NOMO-1 treated with DMSO at 0.1 percent for 48 hours (cell line): Measurements from ENCODE around the gene SMIM22.

Experiments used
- DNase-seq: peaks from one replicate; lab custom pipeline; 2025; ENCODE audit not compliant: unreplicated experiment; lab: John Stamatoyannopoulos, UW

The SMIM22 gene

GRCh38 chr16:4795181-4795827, at the start of gene SMIM22:
Gene SMIM22, plus strand, starts transcription at chr16:4795369. Its CDS starts 366 bp downstream, at chr16:4795735.
- DNase-seq = no peak

- no peak for DNase-seq
Observed at GRCh38 chr16:4746215-4746614, 49.0 kb upstream of the SMIM22 start.

DNA sequence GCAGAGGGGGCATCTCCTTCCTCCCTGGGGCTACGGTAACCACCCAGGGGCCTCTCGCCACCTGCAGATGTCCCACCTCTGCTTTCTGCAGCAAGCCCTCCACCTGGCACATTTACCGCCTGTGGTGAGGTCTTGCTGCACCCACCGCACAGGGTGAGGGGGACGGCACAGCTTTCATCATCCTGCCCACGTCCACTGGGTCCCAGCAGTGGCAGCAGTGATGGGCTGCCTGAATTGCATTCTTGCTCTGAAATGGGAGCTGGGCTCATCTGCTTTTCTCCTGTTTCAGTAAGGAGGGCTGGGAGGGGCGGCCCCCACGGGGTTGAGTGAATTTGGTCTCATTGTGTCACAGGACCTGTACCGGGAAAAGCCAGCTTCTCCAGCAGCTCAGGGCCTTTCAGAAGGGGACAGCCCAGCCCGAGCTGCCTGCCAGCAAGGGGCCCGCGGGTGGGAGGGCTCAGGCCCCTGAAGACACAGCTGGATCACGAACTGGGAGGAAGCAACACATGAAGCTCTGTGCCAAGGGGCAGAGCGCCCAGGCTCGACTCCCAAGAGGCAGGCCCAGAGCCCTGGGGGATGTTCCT, 48.1 kb upstream of the SMIM22 start:
- no peak for DNase-seq

DNA sequence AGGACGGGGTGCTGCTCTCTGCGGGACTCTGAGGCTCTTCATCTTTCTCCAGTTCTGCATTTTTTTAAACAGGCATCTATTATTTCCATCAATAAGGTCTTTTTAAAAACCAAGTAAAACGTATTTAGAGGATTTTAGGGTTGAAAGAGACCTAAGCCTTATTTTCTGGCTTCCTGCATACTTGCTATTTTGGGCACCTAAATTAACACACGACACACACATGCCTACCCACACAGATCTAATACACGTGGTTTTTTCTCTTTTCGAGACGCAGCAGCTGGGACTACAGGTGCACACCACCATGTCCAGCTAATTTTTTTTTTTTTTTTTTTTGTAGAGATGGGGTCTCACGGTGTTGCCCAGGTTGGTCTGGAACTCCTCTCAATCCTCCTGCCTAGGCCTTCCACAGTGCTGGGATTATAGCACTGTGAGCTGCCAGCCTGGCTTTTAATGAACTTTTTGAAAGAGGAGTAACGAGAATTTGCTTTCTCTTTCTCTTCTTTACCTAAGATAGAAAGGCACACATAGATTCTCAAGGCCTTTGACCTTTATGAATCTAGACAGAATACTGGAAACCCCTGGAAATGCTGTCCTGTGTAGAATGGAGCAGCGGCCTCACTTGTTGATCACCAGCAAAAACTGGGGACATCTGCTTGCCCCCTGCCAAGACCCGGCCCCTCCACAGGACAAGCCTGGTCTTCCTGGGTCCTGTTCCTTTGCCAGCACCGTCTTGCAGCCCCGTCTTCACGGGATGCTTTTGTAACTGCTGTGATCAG, 47.1 kb upstream of the SMIM22 start:
- DNase-seq = no peak

DNA sequence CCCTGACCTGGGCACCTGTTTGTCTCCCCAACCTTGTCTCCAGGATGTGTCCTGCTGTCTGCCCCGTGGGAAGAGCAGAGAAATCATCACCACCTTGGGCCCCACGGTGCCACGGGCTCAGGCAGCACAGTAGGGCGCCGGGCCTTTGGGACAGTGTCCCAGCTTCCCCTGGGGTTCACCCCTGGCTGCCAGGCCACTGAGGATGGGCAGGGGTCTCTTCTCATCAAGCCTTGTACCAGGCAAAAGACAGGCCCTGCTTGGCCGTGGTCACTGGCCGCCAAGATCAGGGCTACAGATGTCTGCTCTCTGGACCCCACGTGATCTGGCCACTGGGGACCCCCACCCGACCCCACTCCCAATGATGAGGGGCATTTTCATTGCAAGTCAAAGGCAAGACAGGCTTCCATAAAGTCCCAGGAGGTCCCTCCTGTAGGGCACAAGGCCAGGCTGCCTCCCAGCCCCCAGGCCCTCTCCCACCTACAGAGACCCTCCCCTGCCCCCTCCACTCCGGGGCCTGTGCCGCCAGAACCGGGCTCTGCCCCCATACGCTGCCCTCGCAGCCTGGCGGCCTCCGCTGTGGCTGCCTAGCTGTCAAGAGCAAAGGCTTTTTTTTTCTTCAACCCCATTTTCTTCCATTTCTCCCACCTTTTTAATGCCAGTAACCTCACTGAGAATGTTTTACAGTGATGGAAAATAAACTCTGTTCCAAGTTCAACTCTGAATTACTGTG, 46.3 kb upstream of the SMIM22 start:
- no peak for DNase-seq

DNA sequence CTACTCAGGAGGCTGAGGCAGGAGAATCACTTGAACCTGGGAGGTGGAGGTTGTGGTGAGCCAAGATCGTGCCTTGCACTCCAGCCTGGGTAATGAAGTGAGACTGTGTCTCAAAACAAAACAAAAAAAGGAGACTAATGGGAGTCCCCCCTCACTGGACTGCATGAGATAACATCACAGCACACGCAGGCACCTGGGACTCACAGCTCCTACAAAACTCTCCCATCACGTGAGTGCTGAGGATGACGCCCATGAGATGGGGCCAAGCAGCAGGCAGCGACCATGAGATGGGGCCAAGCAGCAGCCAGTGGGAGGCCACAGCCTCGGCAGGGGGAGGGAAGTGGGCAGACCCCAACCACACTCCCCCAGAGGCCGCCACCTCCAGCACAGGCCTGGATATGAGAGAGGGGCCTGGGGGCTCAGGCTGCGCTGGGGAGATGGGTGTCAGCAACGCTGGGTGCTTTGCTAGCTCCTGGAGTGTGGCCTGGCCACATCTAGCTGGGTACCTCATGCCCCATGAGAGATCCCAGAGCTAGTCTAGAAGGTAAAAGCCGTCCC, 45.4 kb upstream of the SMIM22 start:
- DNase-seq = no peak

GRCh38 chr16:4750896-4751295, 44.3 kb upstream of the SMIM22 start:
- DNase-seq = no peak

DNA sequence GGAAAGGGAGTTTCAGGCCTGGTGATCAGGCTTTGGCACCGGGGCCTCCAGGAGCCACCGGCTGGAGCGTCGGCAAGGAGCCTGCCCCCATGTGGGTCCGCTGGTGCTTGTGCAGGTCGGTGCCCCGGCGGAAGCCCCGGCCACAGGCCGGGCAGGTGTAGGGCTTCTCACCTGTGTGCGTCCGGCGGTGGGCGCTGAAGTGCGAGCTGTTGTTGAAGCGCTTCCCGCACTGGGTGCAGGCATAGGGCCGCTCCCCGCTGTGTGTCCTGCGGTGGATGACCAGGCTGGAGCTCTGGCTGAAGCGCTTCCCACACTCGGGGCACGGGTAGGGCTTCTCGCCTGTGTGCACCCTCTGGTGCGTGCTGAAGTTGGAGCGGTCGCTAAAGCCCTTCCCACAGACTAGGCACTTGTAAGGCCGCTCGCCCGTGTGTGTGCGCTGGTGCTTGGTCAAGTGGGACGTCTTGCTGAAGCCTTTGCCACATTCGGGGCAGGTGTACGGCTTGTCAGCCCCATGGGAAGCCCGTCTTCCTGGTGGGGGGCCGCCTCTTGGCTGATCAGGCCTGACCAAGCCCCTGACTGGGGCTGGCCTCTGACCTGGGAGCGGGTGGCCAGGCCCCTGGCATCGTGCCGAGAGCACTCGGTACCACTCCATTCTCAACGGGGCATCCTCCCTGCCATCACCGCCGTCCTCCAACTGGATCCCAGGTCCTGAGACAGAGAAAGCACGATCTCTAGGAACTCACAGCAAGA, 42.6 kb upstream of the SMIM22 start:
- no peak for DNase-seq

- DNase-seq = no peak
Observed at GRCh38 chr16:4753227-4753626, 41.9 kb upstream of the SMIM22 start.

DNA sequence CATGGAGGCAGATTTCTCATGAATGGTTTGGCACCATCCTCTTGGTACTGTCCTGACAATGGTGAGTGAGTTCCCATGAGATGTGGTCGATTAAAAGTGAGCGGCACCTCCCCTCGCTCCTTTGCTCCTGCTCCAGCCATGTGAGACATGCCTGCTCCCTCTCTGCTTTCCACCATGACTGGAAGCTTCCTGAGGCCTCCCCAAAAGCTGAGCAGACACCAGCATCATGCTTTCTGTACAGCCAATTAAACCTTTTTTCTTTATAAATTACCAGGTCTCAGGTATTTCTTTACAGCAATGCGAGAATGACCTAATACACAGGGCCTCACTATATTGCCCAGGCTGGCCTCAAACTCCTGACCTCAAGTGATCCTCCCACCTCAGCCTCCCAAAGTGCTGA, 40.3 kb upstream of the SMIM22 start:
- DNase-seq = no peak

DNA sequence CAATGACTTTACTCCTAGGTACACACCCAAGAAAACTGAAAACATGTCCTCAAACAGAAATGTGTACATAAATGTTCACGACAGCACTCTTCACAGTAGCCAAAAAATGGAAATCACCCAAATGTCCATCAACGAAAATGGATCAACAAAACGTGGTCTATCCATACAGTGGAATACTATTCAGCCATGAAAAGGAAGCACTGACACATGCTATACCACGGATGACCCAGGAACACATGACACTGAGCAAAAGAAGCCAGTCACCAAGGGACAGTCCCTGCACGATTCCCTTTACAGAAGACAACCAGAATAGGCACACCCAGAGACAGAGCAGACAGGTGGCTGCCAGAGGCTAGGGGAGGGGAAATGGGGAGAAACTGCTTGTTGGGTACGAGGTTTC, 39.5 kb upstream of the SMIM22 start:
- DNase-seq = no peak

GRCh38 chr16:4760221-4760910, 34.8 kb upstream of the SMIM22 start:
- DNase-seq = no peak

GRCh38 chr16:4762205-4762604, 33.0 kb upstream of the SMIM22 start:
- DNase-seq = no peak

DNA sequence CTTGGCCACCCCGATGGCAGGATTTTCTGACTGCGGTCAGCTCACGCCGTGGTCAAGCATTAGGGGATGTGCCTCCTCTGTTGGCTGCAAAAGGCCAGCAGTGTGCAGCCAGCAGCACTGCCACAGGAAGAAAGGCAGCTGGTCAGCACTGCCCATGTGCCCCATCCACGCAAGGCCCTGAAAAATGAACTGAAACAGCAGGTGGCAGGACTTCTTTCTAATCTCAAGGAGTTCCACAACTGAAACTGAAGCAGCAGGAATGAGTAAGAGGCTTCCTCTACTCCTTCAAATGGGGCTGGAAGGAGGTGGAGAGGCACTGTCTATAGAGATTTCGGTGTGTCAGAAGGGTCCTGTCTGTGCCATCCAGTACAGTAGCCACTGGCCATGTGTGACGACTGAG, 31.4 kb upstream of the SMIM22 start:
- DNase-seq = no peak

- no peak for DNase-seq
Observed at GRCh38 chr16:4765511-4766474, 29.4 kb upstream of the SMIM22 start.

DNA sequence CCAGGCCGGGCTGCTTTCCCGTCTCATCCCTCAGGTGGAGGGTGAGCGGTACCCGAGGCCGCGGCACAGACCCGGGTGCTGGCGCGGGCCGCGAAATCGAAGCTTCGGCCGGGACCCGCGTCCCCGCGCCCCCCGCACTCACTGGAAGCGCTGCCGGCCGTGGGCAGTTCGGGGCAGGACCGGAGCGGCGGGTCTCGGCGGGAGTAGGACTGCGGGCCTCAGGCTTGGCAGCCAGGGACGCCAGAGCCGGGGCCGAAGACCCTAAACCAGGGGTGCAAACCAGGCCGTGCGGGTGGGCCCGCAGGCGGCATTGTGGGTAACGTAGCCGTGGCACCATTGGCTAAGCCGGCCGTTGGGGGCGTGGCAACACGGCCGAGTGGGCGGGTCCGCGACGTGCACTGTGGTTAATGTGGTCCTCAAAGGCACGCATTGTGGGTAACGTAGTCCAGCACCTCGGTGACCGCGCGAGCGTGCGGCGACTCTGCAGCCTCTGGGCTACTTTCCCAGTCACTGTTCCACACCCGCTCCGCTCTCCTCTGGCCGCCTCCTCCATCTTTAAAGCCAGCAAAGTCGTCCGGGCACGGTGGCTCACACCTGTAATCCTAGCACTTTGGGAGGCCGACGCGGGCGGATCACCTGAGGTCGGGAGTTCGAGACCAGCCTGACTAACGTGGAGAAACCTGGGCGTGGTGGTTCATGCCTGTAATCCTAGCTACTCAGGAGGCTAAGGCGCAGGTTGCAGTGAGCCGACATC, 28.1 kb upstream of the SMIM22 start, which contains the start of gene ZNF500:
ZNF500 (minus strand) TSS at position 288 of the 754 bp plus-strand sequence. CDS start 1,184 bp downstream, outside the sequence.
- DNase-seq = peak; percentile 85

- peak; percentile 24 for DNase-seq
Observed at GRCh38 chr16:4767872-4768548, 27.2 kb upstream of the SMIM22 start.
